Measurements from ENCODE around the gene NTF4.

Gene NTF4

DNA sequence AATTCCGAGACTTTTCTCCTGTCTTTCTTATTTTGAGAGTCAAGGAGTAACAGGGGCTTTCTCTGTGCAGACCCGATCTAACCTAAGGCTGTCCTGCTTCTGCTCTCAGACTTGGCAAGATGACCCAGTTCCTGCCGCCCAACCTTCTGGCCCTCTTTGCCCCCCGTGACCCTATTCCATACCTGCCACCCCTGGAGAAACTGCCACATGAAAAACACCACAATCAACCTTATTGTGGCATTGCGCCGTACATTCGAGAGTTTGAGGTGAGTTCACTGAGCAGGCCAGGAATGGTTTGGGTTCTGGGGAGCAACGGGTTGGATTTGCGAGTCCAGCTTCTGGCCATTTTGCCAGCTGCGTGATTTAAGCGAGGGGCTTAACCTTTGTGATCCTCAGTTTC is 21.7 kb upstream of the NTF4 start:
- TF ChIP-seq, protein P1, sequence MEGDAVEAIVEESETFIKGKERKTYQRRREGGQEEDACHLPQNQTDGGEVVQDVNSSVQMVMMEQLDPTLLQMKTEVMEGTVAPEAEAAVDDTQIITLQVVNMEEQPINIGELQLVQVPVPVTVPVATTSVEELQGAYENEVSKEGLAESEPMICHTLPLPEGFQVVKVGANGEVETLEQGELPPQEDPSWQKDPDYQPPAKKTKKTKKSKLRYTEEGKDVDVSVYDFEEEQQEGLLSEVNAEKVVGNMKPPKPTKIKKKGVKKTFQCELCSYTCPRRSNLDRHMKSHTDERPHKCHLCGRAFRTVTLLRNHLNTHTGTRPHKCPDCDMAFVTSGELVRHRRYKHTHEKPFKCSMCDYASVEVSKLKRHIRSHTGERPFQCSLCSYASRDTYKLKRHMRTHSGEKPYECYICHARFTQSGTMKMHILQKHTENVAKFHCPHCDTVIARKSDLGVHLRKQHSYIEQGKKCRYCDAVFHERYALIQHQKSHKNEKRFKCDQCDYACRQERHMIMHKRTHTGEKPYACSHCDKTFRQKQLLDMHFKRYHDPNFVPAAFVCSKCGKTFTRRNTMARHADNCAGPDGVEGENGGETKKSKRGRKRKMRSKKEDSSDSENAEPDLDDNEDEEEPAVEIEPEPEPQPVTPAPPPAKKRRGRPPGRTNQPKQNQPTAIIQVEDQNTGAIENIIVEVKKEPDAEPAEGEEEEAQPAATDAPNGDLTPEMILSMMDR (IDR thresholded peaks at IDR 0.05; ENCODE audit: insufficient read depth, low read depth, low read length, missing control alignments), result no peak
- DNase-seq (ENCODE audit: low read depth), result no peak
- H3K4me3 ChIP-seq (ENCODE audit: low read depth, low read length), result peak overlapping the region; percentile 91

DNA sequence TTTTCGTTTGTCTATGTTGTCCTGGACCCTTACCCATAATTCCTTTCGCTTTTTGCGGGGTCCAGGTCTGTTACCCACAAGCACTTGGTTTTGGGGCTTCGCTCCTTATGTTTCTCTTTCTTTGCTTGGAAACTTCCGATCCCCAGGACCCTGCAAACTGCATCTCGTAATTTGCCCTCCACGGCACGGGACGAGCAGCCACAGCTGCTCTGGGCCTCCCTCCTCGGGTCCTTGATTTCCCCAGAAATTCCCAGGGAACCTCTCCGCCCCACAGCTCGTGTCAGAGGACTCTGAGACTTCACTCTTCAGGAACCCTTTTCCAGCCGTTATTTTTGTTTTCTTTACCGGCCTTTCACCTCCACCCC is 21.2 kb upstream of the NTF4 start:
- TF ChIP-seq, protein P1 (IDR thresholded peaks at IDR 0.05; ENCODE audit: insufficient read depth, low read depth, low read length, missing control alignments), result no peak
- DNase-seq (ENCODE audit: low read depth), result no peak
- peak overlapping the region; percentile 91 for H3K4me3 ChIP-seq (ENCODE audit: low read depth, low read length)

DNA sequence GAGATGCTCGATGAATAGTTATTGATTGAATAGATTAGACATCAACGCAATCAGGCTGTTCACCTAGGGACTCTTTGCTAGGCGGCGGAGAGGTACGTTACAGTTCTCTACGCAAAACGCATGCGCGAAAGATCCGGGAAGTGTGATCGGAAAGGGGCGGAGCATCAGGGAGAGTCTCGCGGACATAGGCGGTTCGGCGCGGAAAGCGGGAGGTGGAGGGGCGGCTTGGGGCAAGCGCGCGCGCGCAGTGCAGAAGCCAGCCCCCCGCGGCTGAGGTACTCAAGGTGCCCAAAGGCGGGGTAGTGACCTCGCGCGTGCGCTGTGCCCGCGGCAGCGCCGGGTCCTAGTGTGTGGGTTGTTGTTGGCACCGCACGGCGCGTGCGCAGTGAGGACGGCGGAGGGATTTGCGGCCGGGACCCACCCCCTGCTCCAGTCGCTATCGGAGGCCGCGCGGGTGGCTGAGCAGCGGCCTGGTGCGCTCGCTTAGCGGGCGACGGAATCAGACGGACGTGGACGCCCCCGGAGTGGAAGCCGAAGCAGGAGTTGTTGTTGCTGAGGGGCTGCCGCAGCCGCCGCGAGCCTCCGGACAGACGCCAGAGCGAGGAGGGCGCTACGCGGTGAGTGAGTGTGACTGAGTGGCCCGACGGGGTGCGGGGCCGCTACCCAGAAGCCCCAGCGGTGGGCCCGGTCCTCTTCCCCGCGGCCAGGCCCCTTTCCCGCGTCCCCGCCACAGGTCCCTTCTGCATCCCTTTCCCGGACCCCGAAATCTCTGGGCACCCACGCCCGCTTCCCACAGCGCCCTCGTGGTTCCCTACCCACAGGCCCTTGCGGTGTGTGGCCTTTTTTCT is 20.6 kb upstream of the NTF4 start, which contains the start of gene SNRNP70:
TSS of gene SNRNP70 (plus strand) at position 432 of the 848 bp plus-strand sequence. CDS start 964 bp downstream, outside the sequence.
- peak within 1 kb of the TSS; percentile 91 for H3K4me3 ChIP-seq (ENCODE audit: low read depth, low read length)
- peak; percentile 100 for DNase-seq (ENCODE audit: low read depth)
- TF ChIP-seq, protein P1 (IDR thresholded peaks at IDR 0.05; ENCODE audit: insufficient read depth, low read depth, low read length, missing control alignments), result no peak

DNA sequence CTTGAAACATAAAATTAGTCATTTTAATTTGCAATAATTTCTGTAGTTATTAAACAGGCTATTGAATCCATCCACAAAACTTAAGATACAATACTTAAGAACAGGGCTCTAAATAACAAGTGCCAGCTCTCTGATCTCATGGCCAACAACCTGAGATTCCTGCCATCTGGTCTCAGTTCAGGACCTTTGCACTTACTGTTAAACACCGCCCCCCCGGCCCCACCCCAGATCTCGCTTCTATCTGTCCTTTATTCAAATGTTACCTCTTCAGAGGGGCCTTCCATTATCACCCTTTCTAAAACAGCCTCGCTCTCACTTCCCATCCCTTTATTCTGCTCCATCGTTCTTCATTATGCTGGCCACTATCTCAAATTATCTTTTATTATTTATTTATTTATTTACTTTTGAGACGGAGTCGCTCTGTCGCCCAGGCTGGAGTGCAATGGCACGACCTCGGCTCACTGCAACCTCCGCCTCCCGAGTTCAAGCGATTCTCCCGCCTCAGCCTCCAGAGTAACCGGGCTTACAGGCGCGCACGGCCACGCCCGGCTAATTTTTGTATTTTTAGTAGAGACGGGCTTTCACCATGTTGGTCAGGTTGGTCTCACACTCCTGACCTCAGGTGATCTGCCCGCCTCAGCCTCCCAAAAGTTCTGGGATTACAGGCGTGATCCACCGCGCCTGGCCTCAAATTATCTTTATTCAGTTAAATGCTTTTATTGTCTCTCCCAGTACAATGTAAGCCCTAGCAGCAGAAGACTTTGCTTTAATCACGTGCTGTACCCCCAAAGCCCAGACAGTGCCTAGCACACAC is 19.8 kb upstream of the NTF4 start:
- no peak for DNase-seq (ENCODE audit: low read depth)
- peak overlapping the region; percentile 50 for H3K4me3 ChIP-seq (ENCODE audit: low read depth, low read length)
- TF ChIP-seq, protein P1 (IDR thresholded peaks at IDR 0.05; ENCODE audit: insufficient read depth, low read depth, low read length, missing control alignments), result no peak

DNA sequence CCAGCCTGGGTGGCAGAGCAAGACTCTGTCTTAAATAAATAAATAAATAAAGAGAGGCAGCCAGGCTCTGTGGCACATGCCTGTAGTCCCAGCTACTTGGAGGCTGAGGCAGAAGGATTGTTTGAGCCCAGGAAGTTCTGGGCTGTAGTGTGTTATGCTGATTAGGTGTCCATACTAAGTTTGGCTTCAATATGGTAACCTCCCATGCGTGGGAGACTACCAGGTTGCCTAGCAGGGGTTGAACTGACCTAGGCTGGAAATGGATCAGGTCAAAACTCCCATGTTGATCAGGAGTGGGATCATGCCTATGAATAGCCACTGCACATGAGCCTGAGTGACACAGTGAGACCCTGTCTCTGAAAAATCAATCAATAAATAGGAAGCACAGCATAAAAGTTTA is 16.7 kb upstream of the NTF4 start:
- TF ChIP-seq, protein P1 (IDR thresholded peaks at IDR 0.05; ENCODE audit: insufficient read depth, low read depth, low read length, missing control alignments), result no peak
- no peak overlapping the region for H3K4me3 ChIP-seq (ENCODE audit: low read depth, low read length)
- DNase-seq (ENCODE audit: low read depth), result no peak

DNA sequence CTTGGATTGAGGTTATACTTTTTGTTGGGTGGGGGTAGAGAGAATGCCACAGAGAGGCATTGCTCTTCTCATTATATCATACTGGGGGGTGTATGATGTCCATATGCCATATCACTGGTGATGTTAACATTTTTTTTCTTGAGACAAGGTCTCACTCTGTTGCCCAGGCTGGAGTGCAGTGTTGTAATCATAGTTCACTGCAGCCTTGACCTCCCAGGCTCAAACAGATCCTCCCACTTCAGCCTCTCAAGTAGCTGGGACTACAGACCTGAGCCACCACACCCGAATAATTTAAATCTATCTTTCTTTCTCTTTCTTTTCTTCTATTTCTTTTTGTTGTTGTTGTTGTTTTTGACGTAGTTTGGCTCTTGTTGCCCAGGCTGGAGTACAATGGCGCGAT is 15.8 kb upstream of the NTF4 start:
- DNase-seq (ENCODE audit: low read depth), result no peak
- H3K4me3 ChIP-seq (ENCODE audit: low read depth, low read length), result no peak overlapping the region
- TF ChIP-seq, protein P1 (IDR thresholded peaks at IDR 0.05; ENCODE audit: insufficient read depth, low read depth, low read length, missing control alignments), result no peak

All from GM12865 (cell line).